Esophagus mucosa (tissue), 1 donor: Measurements from ENCODE around the gene CDH4. TPM values are rescaled to one million over a fixed set of nuclear protein-coding genes. Genes with fewer than 3 reads are reported as not detected.
"Not testable (repeated sequence)": the region's sequence is repeated elsewhere in the genome, so short reads cannot be mapped to it uniquely, and the experiment has no call there.

Source experiments
- ATAC-seq: fragments of 200-7000 bp; cut with Tn5 transposase; one replicate; pipeline ENCODE4 v1.9.1; 2020
- total RNA-seq: library from RNA; stranded (reverse); gene quantifications from one replicate; pipeline ENCODE4 v1.2.4, GENCODE V29; 2023
- donor health status: DM: yes; HTN: yes; CAD: no.

CDH4 gene
- total RNA-seq, 1 donor from 2014 or later: not detected

DNA sequence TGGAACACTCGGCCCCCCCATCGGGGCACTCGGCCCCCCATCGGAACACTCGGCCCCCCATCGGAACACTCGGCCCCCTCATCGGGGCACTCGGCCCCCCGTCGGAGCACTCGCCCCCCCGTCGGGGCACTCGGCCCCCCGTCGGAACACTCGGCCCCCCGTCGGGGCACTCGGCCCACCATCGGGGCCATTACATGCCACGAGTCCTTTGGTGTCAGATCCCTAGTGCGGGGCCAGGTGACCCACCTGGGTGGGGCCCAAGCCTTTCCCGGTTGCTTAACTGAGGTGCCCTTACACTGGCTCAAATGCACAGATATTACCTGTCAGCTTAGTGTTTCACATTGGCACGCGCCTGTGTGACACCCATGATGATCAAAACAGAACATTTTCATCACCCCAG lies 717.7 kb downstream of the CDH4 start:
- no peak for ATAC-seq

DNA sequence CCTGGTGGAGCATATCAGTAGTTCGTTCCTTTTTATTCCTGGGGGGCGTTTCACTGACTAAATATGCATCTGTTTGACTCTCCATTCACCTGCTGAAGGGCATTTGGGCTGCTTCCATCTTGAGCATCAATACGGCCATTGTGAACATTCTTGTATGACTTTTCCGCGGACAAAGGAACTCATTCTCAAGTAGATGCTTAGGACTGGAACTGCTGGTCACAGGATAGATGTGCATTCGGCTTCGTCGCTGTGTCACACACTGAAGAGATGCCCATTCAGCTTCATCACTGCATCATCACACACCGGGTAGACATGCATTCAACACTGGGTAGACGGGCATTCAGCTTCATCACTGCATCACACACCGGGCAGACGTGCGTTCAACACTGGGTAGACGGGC lies 718.3 kb downstream of the CDH4 start:
- no peak for ATAC-seq

DNA sequence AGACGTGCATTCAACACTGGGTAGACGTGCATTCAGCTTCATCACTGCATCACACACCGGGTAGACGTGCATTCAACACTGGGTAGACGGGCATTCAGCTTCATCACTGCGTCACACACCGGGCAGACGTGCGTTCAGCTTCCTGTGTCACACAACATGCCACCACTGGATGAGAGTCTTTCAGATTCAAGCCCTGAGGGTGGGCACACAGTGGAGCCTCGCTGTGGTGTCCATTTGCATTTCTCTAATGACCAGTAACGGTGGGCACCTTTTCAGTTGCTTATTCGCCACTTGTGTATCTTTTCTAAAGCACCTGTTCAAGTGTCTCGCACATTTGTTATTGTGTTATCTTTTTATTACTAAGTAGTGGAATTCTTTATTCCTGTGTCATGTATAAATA lies 719.5 kb downstream of the CDH4 start:
- ATAC-seq: not testable (repeated sequence)

DNA sequence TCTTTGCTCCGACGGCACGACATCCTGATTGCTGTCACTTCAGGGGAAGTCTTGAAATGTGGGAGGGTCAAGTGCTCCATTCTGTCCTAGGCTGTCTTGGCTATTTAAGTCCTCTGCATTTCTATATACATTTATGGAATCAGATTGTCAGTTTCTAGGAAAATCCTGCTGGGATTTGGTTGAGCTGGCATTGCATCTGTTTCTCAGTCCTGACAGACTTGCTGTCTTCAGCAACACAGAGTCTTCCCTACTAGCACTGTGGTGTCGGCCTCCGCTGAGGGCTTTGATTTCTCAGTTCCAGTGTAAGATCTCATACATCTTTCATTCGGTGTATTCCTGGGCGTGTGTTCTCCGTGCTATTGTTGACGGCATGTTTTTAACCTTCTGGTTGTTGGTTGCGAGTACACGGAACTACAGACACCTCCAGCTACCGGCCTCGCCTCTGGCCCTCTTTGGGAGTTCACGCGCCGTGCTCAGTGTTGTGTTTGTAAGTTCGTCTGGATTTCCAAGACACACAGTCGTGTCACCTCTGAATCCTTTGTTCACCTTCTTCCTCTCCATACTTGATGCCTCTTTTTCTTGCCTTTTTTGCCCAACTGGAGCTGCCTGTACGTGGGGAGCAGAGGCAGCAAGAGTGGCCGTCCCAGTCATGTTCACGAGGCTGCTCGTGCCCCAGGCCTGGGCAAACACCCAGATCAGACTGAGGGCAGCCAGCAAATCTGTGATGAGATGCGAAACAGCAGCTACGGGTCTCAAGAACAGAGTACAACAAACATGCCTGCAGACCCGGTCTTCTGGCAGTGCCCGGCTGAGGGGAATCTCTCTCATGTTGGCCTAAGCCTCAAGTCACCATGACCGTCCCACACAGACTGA lies 720.8 kb downstream of the CDH4 start:
- no peak for ATAC-seq

DNA sequence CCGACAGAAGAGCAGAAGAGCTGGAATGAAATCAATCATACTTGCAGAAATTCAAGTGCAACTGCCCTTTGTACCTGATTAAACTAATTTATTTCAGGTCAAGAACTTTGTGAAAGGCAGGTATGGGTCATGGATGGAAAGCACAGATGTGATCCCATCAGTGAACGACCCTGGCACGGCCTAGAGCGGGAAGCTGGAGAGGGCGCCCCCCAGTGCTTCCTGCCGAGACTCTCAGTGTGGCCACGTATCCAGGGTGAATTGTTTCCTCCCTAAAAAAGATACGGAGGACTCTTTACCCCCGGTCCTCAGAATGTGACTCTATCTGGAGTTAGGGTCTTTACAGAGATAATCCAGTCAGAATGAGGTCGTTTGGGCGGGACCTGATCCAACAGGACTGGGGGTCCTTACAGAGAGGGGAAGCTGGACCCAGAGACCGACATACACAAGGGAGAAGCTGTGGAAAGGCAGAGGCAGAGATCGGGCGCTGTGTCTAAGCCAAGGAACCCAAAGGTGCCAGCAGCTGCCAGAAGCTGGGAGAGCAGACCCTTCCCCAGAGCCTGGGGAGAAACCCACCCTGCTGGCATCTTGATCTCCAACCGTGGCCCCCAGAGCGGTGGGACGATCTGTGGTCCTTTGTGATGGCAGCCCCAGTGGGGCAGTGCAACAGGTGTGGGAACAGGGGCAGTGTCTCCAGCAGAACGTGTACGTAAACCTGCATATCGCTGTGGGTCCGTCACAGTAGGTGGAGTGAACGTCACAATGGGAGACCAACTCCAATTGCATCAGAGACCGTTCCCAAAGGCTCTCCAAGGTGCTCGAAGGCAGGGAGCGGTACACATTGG lies 721.7 kb downstream of the CDH4 start:
- no peak for ATAC-seq

GRCh38 chr20:61974357-61974665 lies 722.2 kb downstream of the CDH4 start:
- no peak for ATAC-seq

- no peak for ATAC-seq
These were observed 723.5 kb downstream of the CDH4 start for GRCh38 chr20:61975407-61976129.

- peak; percentile 9 for ATAC-seq
These were observed 724.2 kb downstream of the CDH4 start for GRCh38 chr20:61976263-61976643.

GRCh38 chr20:61976644-61977418 lies 724.8 kb downstream of the CDH4 start:
- peak; percentile 18 for ATAC-seq

DNA sequence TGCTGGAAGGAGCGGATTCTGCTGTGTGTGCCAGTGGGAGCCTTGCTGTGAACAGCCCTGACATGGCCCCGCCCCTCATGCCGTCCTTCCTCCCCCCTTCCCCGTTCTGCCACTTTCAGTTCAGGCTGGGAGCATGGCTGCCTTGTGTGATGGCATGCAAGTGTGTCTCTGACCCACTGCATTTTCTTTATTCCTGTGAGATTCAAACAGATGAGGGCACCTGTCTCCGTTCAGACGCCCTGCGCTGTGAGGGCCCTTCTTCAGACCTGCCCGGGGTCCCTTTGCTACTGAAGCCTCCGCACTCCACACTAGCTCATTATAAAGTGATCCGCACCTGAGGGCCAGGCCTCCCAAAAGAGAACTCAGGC lies 725.3 kb downstream of the CDH4 start:
- no peak for ATAC-seq

DNA sequence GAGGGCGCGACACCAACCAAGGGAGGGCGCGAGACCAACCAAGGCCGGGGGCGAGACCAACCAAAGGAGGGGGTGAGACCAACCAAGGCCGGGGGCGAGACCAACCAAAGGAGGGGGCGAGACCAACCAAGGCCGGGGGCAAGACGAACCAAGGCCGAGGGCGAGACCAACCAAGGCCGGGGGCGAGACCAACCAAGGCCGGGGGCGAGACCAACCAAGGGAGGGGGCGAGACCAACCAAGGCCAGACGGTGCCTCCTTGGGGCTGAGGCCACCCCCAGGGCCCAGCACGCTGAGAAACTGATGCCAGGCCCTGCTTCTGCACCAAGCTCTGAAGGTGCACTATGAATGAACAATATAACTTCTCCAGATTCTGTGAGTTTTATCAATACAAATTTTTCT lies 726.4 kb downstream of the CDH4 start:
- ATAC-seq: no peak

DNA sequence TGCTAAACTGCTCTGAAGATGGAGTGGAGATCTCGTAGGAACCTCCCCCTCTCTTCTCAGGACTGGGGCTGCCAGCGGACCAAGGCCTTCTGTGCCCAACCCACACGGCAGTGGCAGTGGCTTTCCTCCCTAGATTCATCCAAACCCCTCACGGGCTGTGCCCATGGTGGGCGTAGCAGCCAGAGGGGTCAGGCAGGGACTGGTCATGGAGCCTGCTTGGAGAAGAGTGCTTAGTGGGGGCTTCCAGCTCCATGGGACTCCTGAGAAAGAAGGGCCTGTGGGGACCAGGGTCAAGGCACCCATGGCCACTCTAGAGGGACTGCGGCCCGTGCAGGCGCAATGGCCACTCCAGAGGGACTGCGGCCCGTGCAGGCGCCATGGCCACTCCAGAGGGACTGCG lies 727.0 kb downstream of the CDH4 start:
- ATAC-seq: no peak

- no peak for ATAC-seq
These were observed 727.9 kb downstream of the CDH4 start for GRCh38 chr20:61979701-61980635.

DNA sequence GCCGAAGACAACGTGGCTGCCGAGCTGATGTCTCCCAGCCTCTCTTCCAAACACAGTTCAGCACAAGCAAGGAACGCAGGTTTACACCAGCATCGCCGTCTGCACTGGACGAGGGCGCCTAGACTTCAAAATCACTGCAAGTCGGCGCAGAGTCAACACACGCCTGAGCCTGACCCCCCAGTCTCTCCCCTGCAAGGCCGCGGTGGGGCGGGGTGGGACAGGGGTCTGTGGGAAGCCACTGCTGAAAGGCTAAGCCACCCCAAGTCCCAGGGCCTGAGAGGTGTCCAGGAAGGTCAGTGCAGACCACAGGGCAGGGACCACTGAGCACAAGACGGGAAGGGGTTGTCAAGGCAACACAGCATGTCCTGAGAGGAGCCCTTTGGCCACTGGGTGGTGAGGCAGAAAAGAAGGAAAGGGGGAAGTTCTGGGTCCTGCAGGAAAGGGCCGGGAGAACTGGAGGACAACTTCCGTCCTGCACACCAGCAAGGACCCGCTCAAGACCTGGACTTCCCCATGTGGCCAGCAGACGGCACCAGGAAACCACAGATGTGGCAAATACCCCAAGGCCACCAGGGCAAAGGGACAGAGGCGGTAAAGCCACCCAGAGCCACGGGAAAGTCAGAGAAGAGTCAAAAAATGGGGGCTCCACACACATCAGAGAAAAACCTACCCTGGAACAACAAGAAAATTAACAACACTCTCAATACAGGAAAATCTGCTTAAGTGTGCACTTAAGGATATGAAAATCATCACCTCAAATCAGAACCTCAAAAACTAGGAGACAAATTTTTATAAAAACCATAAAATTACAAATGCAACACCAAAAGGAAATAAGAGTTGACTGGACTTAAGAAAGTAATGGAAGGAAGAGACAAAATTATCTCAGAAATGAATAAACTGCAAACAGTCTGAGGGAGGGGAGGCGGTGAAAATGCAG lies 728.9 kb downstream of the CDH4 start:
- ATAC-seq: no peak

- not testable (repeated sequence) for ATAC-seq
These were observed 729.6 kb downstream of the CDH4 start for GRCh38 chr20:61981691-61982090.

DNA sequence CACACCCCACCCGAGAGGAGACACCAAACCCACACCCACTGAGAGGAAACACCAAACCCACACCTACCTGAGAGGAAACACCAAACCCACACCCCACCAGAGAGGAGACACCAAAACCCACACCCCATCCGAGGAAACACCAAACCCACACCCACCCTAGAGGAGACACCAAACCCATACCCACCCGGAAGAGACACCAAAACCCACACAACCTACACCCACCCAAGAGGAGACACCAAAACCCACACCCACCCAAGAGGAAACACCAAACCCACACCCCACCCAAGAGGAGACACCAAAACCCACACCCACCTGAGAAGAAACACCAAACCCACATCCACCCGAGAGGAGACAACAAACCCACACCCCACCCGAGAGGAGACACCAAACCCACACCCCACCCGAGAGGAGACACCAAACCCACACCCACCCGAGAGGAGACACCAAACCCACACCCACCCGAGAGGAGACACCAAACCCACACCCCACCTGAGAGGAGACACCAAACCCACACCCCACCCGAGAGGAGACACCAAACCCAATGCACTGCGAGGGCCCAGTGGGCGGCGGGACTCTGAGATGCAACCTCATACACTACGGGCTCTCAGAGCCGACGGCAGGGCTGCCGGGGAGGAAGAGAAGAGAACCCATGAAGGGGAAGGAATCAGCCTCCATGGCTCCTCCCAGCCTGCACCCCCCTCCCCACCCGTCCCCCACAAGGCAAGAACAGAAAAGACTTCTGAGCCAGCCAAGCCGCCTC lies 730.3 kb downstream of the CDH4 start:
- no peak for ATAC-seq

DNA sequence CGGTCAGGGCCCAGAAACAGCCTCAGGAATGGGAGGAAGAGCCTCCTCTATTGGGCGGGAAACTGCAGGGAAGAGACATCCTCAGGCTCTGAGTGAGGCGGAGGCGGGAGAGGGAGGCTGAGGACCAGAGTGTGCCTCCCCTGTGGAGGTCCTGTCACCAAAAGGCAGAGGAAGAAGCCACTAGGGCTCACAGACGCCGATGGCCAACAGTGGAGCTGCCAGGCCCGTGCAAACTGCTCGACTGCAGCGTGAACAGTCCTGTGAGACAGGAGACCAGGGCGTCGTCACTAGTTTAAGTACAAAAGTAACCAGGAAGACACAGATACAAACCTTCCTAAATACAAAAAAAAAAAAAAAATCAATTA lies 730.9 kb downstream of the CDH4 start:
- ATAC-seq: no peak

- no peak for ATAC-seq
These were observed 731.9 kb downstream of the CDH4 start for GRCh38 chr20:61983965-61984364.

DNA sequence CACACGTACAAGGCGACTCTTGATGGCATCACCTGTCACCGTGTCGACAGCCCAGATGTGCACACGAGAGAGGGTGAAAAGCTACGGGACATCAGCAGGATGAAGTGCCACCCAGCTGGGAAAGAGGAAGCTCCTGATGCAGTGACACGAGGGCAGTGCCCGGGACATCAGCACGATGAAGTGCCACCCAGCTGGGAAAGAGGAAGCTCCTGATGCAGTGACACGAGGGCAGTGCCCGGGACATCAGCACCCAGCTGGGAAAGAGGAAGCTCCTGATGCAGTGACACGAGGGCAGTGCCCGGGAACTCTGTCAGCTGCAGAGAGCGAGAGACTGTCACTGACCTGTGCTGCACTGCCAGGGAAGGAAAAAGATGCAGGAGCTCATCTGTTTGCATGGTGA lies 732.4 kb downstream of the CDH4 start:
- not testable (repeated sequence) for ATAC-seq

DNA sequence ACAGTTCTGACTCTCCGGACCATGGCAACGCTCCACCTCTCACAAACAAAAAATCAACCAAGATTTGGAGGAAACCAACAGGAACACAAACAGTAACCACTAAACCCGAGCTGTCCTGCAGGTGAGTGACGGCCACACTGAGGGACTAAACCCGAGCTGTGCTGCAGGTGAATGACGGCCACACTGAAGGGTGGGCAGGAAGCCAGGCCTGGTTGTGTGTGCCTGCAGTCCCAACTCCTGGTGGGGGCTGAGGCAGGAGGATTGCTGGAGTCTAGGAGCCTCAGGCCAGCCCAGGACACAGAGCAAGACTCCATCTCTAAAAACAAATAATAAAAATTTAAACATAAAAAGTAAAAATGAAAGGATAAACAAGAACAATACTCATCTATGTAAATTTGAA lies 733.0 kb downstream of the CDH4 start:
- ATAC-seq: no peak
